Liver (tissue), 9 donors: ENCODE data around the gene CYFIP2. TPM values are rescaled to one million over a fixed set of nuclear protein-coding genes. Genes with fewer than 3 reads are reported as not detected.

Source experiments
- DNase-seq: peaks from one replicate; pipeline ENCODE4 v3.0.0-alpha.2; 2017; ENCODE audit warnings: low spot score
- H3K27ac ChIP-seq, 2 donors: one replicate each; pipeline ENCODE4 v1.7.0; 2013; ENCODE audit warnings: inconsistent platforms in 2 of 2, low read length in 2 of 2, control low read depth in 1 of 2, low read depth in 1 of 2, mild to moderate bottlenecking in 1 of 2
- H3K27me3 ChIP-seq, 4 donors: one replicate each; pipeline versions ENCODE4 v1.6.1 to v1.7.0; 2013; ENCODE audit warnings: low read length in 3 of 4, inconsistent platforms in 1 of 4, mild to moderate bottlenecking in 1 of 4, moderate library complexity in 1 of 4; ENCODE audit not compliant: control insufficient read depth in 4 of 4, insufficient read depth in 4 of 4
- H3K36me3 ChIP-seq, 4 donors: one replicate each; pipeline versions ENCODE4 v1.6.1 to v1.7.0; 2013; ENCODE audit warnings: low read length in 3 of 4, mild to moderate bottlenecking in 3 of 4, low read depth in 1 of 4, moderate library complexity in 1 of 4; ENCODE audit not compliant: control insufficient read depth in 4 of 4, insufficient read depth in 3 of 4
- H3K4me1 ChIP-seq, 4 donors: one replicate each; pipeline versions ENCODE4 v1.6.1 to v1.7.0; 2013; ENCODE audit warnings: low read length in 3 of 4, mild to moderate bottlenecking in 3 of 4, moderate library complexity in 1 of 4; ENCODE audit not compliant: control insufficient read depth in 4 of 4, insufficient read depth in 4 of 4
- H3K4me3 ChIP-seq, 3 donors: one replicate each; pipeline versions ENCODE4 v1.6.1 to v1.7.0; 2013; ENCODE audit warnings: low read length in 3 of 3, control low read depth in 1 of 3, low read depth in 1 of 3, mild to moderate bottlenecking in 1 of 3
- H3K9ac ChIP-seq, 2 donors: one replicate each; pipeline ENCODE4 v1.7.0; 2013; ENCODE audit warnings: low read length in 2 of 2, mild to moderate bottlenecking in 2 of 2, moderate library complexity in 2 of 2, control low read depth in 1 of 2, low read depth in 1 of 2
- H3K9me3 ChIP-seq, 4 donors: one replicate each; pipeline versions ENCODE4 v1.6.1 to v1.7.0; 2013; ENCODE audit warnings: low read length in 3 of 4; ENCODE audit not compliant: control insufficient read depth in 4 of 4
- EGR1 ChIP-seq, 2 donors: IDR thresholded peaks; 2 replicates each; pipeline ENCODE4 v1.6.1; 2016 to 2018; ENCODE audit warnings: antibody characterized with exemption in 2 of 2, low read depth in 2 of 2
- FOXA1 ChIP-seq: IDR thresholded peaks from 2 replicates; pipeline ENCODE4 v1.6.1; 2016; ENCODE audit warnings: antibody characterized with exemption
- FOXA2 ChIP-seq: IDR thresholded peaks from 2 replicates; pipeline ENCODE4 v1.6.1; 2016; ENCODE audit warnings: antibody characterized with exemption
- GABPA ChIP-seq, 2 donors: IDR thresholded peaks in 1 of 2; conservative IDR thresholded peaks in 1 of 2; 2 replicates each; pipeline ENCODE4 v1.6.1; 2016; ENCODE audit warnings: antibody characterized with exemption in 2 of 2, mild to moderate bottlenecking in 1 of 2, moderate library complexity in 1 of 2
- HNF4A ChIP-seq, 2 donors: conservative IDR thresholded peaks; 2 replicates each; pipeline ENCODE4 v1.6.1; 2016; ENCODE audit warnings: antibody characterized with exemption in 2 of 2, mild to moderate bottlenecking in 2 of 2
- HNF4G ChIP-seq: IDR thresholded peaks from 2 replicates; pipeline ENCODE4 v1.6.1; 2016; ENCODE audit warnings: antibody characterized with exemption
- JUND ChIP-seq, 2 donors: IDR thresholded peaks; 2 replicates each; pipeline ENCODE4 v1.6.1; 2016; ENCODE audit warnings: antibody characterized with exemption in 2 of 2
- NR2F2 ChIP-seq: IDR thresholded peaks from 2 replicates; pipeline ENCODE4 v1.6.1; 2016; ENCODE audit warnings: antibody characterized with exemption
- SP1 ChIP-seq: IDR thresholded peaks from 2 replicates; pipeline ENCODE4 v1.6.1; 2018; ENCODE audit warnings: antibody characterized with exemption, mild to moderate bottlenecking
- TAF1 ChIP-seq: conservative IDR thresholded peaks from 2 replicates; pipeline ENCODE4 v1.6.1; 2016; ENCODE audit warnings: antibody characterized with exemption, mild to moderate bottlenecking
- YY1 ChIP-seq: IDR thresholded peaks from 2 replicates; pipeline ENCODE4 v1.6.1; 2016; ENCODE audit warnings: antibody characterized with exemption, mild to moderate bottlenecking
- WGBS: extraction: QIAGEN DNeasy Blood & Tissue Kit; methylation state at CpG from one replicate; pipeline ENCODE4 v1.1.7; 2013; 5-methylcytosine and 5-hydroxymethylcytosine counted together
- polyA plus RNA-seq, 2 donors: library from polyadenylated mRNA; stranded (reverse) in 1 of 2; unstranded in 1 of 2; fragments of 200-250 nt in 1 of 2; fragments of >200 nt in 1 of 2; fragmentation: Nextera tagmentation in 1 of 2; extraction: Ambion mirVana in 1 of 2; gene quantifications; one replicate each; pipeline versions ENCODE4 v1.2.1 to v1.2.3, GENCODE V29; 2013 to 2015
- total RNA-seq, 2 donors: library from RNA; depleted of rRNA; stranded (reverse); fragments of >200 nt; gene quantifications; one replicate each; pipeline ENCODE4 v1.2.3, GENCODE V29; 2014
- TF ChIP-seq, protein P1 (sequence below): IDR thresholded peaks from 2 replicates; pipeline ENCODE4 v1.6.1; 2016; ENCODE audit warnings: antibody characterized with exemption, mild to moderate bottlenecking
- TF ChIP-seq, protein P2 (sequence below): fragments of 150-350 bp; IDR thresholded peaks from 2 replicates; pipeline ENCODE4 v1.5.1; 2017; ENCODE audit warnings: improper control_type of control experiment, low read depth, low read length; ENCODE audit not compliant: missing input control
- TF ChIP-seq, protein P3 (sequence below): IDR thresholded peaks from 2 replicates; pipeline ENCODE4 v1.6.1; 2016; ENCODE audit warnings: antibody characterized with exemption
- TF ChIP-seq, protein P4 (sequence below): IDR thresholded peaks from 2 replicates; pipeline ENCODE4 v1.6.1; 2016; ENCODE audit warnings: antibody characterized with exemption
- donor health status: healthy.
- donor health status: healthy.
- donor health status: healthy.
- donor health status: healthy.
- donor health status: healthy.

The CYFIP2 gene
- total and polyA plus RNA-seq, 4 donors: 12.6 to 38.9 (median 28.2) TPM

DNA sequence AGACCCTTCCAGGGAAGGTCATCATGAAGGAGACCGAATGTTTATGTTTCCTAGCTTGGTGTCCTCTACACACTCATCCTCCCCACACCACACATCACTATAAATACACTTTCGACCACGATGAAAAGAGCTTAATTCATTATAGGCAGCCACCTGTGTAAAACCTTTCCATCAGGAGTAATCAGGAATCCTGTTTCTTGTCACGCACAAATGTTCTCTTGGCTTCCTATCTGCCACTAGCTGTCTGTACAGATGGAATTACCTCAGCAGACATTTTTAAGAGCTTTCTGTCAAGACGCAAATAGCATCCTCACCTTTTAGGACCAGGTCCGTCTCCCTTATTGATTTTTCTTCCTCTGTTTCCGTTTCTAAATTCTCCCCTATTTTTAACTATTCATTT lies 79.1 kb downstream of the CYFIP2 start:
- H3K4me1 ChIP-seq: no peaks in the 10 kb centered on the region
- no peaks in the 10 kb centered on the region for H3K27me3 ChIP-seq
- TF ChIP-seq YY1 (no peak), EGR1 (IDR thresholded peaks at IDR 0.05; ENCODE audit: low read depth in 2 of 2) (no peak)
- H3K27ac ChIP-seq: no peak overlapping the region
- no peak for DNase-seq
- H3K4me3 ChIP-seq: no peak overlapping the region
- 79% methylated on average over 7 of the region's 7 CpGs for WGBS
- H3K9me3 ChIP-seq: no peaks in the 10 kb centered on the region
- H3K36me3 ChIP-seq: peaks cover 0 to 15% (median 8%) of the 10 kb centered on the region in 4 donors
- H3K9ac ChIP-seq: no peak overlapping the region

DNA sequence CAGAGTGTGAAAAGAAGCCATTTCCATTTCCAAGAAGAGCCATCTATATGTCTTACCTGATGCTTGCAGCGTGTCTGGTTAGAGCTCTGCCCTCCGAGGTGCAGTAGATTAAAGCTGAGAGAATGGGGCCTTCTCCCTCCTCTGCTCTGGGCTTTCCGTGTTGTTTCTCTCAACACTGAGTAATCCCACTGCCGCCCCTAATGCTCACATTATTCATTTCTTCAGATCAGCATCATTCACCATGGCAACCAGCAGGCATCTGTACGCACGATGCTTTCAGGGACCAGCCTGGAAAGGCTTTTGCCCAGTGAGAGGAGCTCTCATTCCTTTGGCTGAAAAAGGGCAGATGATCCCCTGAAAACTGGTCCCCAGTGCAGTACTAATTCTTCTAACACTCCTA lies 79.6 kb downstream of the CYFIP2 start:
- no peaks in the 10 kb centered on the region for H3K4me1 ChIP-seq
- H3K4me3 ChIP-seq: no peak overlapping the region
- TF ChIP-seq, protein P1, sequence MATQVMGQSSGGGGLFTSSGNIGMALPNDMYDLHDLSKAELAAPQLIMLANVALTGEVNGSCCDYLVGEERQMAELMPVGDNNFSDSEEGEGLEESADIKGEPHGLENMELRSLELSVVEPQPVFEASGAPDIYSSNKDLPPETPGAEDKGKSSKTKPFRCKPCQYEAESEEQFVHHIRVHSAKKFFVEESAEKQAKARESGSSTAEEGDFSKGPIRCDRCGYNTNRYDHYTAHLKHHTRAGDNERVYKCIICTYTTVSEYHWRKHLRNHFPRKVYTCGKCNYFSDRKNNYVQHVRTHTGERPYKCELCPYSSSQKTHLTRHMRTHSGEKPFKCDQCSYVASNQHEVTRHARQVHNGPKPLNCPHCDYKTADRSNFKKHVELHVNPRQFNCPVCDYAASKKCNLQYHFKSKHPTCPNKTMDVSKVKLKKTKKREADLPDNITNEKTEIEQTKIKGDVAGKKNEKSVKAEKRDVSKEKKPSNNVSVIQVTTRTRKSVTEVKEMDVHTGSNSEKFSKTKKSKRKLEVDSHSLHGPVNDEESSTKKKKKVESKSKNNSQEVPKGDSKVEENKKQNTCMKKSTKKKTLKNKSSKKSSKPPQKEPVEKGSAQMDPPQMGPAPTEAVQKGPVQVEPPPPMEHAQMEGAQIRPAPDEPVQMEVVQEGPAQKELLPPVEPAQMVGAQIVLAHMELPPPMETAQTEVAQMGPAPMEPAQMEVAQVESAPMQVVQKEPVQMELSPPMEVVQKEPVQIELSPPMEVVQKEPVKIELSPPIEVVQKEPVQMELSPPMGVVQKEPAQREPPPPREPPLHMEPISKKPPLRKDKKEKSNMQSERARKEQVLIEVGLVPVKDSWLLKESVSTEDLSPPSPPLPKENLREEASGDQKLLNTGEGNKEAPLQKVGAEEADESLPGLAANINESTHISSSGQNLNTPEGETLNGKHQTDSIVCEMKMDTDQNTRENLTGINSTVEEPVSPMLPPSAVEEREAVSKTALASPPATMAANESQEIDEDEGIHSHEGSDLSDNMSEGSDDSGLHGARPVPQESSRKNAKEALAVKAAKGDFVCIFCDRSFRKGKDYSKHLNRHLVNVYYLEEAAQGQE: no peak
- no peak for TF ChIP-seq GABPA (IDR thresholded peaks at IDR 0.05 in 1 of 2, conservative IDR thresholded peaks at IDR 0.05 in 1 of 2)
- 92% methylated on average over 6 of the region's 6 CpGs for WGBS
- H3K9me3 ChIP-seq: no peaks in the 10 kb centered on the region
- H3K9ac ChIP-seq: no peak overlapping the region
- H3K36me3 ChIP-seq: peaks cover 0 to 13% (median 8%) of the 10 kb centered on the region in 4 donors
- H3K27ac ChIP-seq: no peak overlapping the region
- no peak for DNase-seq
- no peaks in the 10 kb centered on the region for H3K27me3 ChIP-seq

DNA sequence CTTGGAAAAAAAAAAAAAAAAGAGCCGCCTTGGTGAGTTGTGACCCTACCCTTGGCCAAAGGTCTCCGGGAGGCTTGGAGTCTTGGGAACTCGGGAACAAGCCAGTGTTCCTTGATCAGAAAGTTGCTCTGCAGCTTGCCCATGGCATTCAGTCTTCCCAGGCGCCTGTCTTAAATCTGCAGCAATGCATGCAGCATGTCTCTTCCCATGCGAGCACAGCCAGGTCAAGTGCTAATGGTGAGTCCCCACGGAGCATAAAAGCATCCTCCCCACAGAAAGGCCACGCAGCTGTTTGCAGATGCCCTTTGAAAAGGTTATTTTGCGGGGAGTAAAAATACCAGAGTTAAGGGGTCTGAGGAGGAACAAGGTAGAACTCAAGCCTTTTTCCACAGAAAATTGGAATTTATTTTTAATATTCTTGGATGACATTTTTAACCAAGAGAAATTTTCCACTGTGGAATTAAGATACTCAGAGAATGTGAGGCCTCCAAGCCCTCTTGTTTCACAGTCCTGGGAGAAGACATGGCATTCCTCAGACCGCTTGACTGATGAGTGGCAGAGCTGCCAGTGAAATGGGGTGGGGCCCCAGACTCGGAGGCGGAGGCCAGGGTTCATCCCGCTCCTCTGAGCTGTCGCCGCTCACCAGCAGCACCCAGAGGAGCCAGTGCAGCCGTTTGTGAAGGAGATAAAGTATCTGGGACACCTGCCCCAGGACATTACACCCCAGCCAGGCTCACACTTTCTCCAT lies 81.6 kb downstream of the CYFIP2 start:
- TF ChIP-seq GABPA (IDR thresholded peaks at IDR 0.05 in 1 of 2, conservative IDR thresholded peaks at IDR 0.05 in 1 of 2): no peak
- TF ChIP-seq, protein P2, sequence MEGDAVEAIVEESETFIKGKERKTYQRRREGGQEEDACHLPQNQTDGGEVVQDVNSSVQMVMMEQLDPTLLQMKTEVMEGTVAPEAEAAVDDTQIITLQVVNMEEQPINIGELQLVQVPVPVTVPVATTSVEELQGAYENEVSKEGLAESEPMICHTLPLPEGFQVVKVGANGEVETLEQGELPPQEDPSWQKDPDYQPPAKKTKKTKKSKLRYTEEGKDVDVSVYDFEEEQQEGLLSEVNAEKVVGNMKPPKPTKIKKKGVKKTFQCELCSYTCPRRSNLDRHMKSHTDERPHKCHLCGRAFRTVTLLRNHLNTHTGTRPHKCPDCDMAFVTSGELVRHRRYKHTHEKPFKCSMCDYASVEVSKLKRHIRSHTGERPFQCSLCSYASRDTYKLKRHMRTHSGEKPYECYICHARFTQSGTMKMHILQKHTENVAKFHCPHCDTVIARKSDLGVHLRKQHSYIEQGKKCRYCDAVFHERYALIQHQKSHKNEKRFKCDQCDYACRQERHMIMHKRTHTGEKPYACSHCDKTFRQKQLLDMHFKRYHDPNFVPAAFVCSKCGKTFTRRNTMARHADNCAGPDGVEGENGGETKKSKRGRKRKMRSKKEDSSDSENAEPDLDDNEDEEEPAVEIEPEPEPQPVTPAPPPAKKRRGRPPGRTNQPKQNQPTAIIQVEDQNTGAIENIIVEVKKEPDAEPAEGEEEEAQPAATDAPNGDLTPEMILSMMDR: no peak
- no peak for TF ChIP-seq SP1
- no peak for TF ChIP-seq HNF4A (conservative IDR thresholded peaks at IDR 0.05)
- no peak for TF ChIP-seq NR2F2
- TF ChIP-seq YY1: no peak
- no peak for TF ChIP-seq JUND (IDR thresholded peaks at IDR 0.05)
- TF ChIP-seq TAF1: no peak
- no peak for TF ChIP-seq EGR1 (IDR thresholded peaks at IDR 0.05; ENCODE audit: low read depth in 2 of 2)
- TF ChIP-seq, protein P3, sequence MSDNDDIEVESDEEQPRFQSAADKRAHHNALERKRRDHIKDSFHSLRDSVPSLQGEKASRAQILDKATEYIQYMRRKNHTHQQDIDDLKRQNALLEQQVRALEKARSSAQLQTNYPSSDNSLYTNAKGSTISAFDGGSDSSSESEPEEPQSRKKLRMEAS: no peak
- TF ChIP-seq FOXA1: no peak
- TF ChIP-seq, protein P1: no peak
- no peak for TF ChIP-seq FOXA2
- TF ChIP-seq, protein P4, sequence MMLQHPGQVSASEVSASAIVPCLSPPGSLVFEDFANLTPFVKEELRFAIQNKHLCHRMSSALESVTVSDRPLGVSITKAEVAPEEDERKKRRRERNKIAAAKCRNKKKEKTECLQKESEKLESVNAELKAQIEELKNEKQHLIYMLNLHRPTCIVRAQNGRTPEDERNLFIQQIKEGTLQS: no peak
- TF ChIP-seq HNF4G: no peak
- Histone ChIP-seq H3K27ac (no peak overlapping the region), H3K4me3 (no peak overlapping the region), H3K36me3 (peaks cover 0 to 7% (median 4%) of the 10 kb centered on the region in 4 donors), H3K9me3 (no peaks in the 10 kb centered on the region), H3K27me3 (no peaks in the 10 kb centered on the region), H3K4me1 (no peaks in the 10 kb centered on the region), H3K9ac (no peak overlapping the region)
- WGBS: 85% methylated on average over 15 of the region's 15 CpGs
- DNase-seq: no peak
